Right atrium auricular region (tissue), 2 donors: Measurements from ENCODE around the gene IDH2. TPM values are rescaled to one million over a fixed set of nuclear protein-coding genes. Genes with fewer than 3 reads are reported as not detected.
"Not testable (repeated sequence)": the region's sequence is repeated elsewhere in the genome, so short reads cannot be mapped to it uniquely, and the experiment has no call there.

Experiments
- DNase-seq: peaks from one replicate; pipeline ENCODE4 v3.0.0-alpha.2; 2019; ENCODE audit warnings: low spot score
- H3K27ac ChIP-seq, 2 donors: fragments of 200-600 bp; sonication (generic); 1 replicate in 1 of 2; 2 replicates in 1 of 2; pipeline ENCODE4 v1.5.1; 2016 to 2019
- H3K27me3 ChIP-seq, 2 donors: fragments of 200-600 bp; sonication (generic); one replicate each; pipeline versions ENCODE4 v1.5.1 to v1.6.0; 2017 to 2019
- H3K36me3 ChIP-seq: fragments of 200-600 bp; sonication (generic); one replicate; pipeline ENCODE4 v1.5.1; 2016
- H3K4me1 ChIP-seq, 2 donors: fragments of 200-600 bp; sonication (generic); one replicate each; pipeline versions ENCODE4 v1.5.1 to v1.6.0; 2017 to 2019
- H3K4me3 ChIP-seq, 2 donors: fragments of 200-600 bp; sonication (generic); 1 replicate in 1 of 2; 2 replicates in 1 of 2; pipeline ENCODE4 v1.5.1; 2017 to 2019; ENCODE audit warnings: mild to moderate bottlenecking in 1 of 2, moderate library complexity in 1 of 2
- H3K9me3 ChIP-seq, 2 donors: fragments of 200-600 bp; sonication (generic); one replicate each; pipeline ENCODE4 v1.5.1; 2019
- total RNA-seq, 2 donors: library from RNA; depleted of rRNA; stranded (reverse); fragments of >200 nt; gene quantifications; one replicate each; pipeline ENCODE4 v1.1.0, GENCODE V29; 2016
- TF ChIP-seq, protein P1 (sequence below), 2 donors: fragments of 200-600 bp; sonication (generic); IDR thresholded peaks; one replicate each; pipeline ENCODE4 v1.5.1; 2019; ENCODE audit warnings: antibody characterized with exemption in 2 of 2

The IDH2 gene
- total RNA-seq, 2 donors from 2014 or later = 119 to 249 TPM

DNA sequence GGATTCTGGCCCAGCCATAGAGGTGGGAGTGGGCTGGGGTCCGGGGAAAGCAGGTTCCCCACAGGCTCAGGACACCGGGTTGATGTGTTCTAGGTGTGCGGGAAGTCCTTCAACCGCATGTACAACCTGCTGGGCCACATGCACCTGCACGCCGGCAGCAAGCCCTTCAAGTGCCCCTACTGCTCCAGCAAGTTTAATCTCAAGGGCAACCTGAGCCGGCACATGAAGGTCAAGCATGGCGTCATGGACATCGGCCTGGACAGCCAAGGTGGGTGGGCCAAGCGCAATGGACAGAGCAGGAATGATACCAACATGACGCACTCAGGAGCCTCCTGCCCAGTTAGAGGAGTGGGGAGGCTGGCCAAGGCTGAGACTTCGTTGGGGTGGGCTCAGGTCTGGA, 28.2 kb downstream of the IDH2 start:
- Histone ChIP-seq H3K27me3 (no peaks in the 10 kb centered on the region), H3K4me3 (no peak overlapping the region), H3K9me3 (no peaks in the 10 kb centered on the region), H3K4me1 (peaks cover 0 to 9% of the 10 kb centered on the region in 2 donors), H3K27ac (no peak overlapping the region), H3K36me3 (peaks cover 11% of the 10 kb centered on the region)
- no peak for DNase-seq
- TF ChIP-seq, protein P1, sequence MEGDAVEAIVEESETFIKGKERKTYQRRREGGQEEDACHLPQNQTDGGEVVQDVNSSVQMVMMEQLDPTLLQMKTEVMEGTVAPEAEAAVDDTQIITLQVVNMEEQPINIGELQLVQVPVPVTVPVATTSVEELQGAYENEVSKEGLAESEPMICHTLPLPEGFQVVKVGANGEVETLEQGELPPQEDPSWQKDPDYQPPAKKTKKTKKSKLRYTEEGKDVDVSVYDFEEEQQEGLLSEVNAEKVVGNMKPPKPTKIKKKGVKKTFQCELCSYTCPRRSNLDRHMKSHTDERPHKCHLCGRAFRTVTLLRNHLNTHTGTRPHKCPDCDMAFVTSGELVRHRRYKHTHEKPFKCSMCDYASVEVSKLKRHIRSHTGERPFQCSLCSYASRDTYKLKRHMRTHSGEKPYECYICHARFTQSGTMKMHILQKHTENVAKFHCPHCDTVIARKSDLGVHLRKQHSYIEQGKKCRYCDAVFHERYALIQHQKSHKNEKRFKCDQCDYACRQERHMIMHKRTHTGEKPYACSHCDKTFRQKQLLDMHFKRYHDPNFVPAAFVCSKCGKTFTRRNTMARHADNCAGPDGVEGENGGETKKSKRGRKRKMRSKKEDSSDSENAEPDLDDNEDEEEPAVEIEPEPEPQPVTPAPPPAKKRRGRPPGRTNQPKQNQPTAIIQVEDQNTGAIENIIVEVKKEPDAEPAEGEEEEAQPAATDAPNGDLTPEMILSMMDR (IDR thresholded peaks at IDR 0.05) = no peak

DNA sequence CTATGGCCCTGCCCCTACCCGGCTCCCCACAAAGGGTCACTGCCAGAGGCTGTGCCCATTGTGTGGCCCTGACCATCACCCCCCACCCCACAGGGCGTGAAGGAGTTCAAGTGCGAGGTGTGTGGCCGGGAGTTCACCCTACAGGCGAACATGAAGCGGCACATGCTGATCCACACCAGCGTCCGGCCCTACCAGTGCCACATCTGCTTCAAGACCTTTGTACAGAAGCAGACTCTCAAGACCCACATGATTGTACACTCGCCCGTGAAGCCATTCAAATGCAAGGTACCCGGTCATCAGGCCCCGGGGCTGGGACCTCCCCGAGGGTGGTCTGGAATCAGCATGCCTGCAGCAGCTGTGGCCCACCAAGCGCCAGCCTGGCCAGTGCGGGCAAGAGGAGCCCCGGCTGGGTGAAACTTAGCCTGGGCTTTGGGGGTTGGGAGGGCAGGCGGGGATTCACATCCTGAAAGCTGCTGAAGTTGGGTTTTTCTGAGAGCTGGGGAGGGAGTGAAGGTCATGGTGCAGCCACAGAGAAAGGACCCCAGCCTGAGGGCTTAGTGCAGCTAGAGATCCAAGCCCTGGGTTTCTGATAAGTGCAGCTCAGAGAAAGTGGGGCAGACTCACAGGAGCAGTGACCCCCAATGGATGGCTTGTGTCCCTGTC, 29.2 kb downstream of the IDH2 start:
- TF ChIP-seq, protein P1 (IDR thresholded peaks at IDR 0.05) = no peak
- Histone ChIP-seq H3K9me3 (no peaks in the 10 kb centered on the region), H3K4me1 (peaks cover 0 to 9% of the 10 kb centered on the region in 2 donors), H3K36me3 (peaks cover 15% of the 10 kb centered on the region), H3K27ac (no peak overlapping the region), H3K4me3 (no peak overlapping the region), H3K27me3 (no peaks in the 10 kb centered on the region)
- DNase-seq = no peak

DNA sequence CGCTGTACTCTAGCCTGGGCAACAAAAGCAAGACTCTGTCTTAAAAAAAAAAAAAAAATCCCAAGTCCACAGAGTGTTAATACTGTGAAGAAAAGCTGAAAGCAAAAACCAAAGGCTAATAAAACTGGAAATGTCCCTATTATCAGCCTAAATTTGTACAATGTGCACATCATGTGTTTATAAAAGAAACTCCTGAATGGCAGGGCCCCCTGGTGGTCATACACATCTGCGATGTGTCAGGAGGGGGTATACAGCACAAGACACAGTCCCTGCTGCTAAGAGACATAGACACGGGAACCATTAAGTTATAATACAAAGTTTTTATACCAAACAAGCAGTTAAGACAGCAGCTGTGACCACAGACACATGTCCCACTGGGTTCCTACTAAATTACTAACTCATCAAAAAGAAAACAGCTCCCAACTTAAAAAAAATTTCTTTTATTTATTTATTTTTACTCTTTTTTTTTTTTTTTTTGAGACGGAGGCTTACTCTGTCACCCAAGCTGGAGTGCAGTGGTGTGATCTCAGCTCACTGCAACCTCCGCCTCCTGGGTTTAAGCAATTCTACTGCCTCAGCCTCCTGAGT, 31.0 kb downstream of the IDH2 start:
- H3K36me3 ChIP-seq = peaks cover 21% of the 10 kb centered on the region
- H3K4me3 ChIP-seq = no peak overlapping the region
- no peaks in the 10 kb centered on the region for H3K9me3 ChIP-seq
- no peaks in the 10 kb centered on the region for H3K27me3 ChIP-seq
- peak; percentile 87 for DNase-seq
- no peak overlapping the region for H3K27ac ChIP-seq
- peaks cover 0 to 9% of the 10 kb centered on the region in 2 donors for H3K4me1 ChIP-seq
- TF ChIP-seq, protein P1 (IDR thresholded peaks at IDR 0.05) = peak; percentile 60 to 85

DNA sequence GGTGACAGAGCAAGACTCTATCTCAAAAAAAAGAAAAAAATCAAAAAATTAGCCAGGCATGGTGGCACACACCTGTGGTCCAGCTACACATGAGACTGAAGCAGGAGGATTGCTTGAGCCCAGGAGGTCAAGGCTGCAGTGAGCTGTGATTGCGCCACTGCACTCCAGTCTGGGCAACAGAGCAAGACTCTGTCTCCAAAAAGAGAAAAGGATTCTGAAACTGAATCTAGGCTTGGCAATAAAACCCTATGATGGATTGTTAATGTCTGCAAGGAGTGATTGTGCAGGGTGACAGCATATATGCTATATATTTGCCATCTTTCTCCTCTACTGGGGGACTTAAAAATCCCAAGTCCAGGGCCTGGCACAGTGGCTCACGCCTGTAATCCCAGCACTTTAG, 31.6 kb downstream of the IDH2 start:
- H3K4me1 ChIP-seq, H3K9me3 ChIP-seq, H3K27me3 ChIP-seq, DNase-seq, H3K27ac ChIP-seq, H3K4me3 ChIP-seq: not testable (repeated sequence)
- H3K36me3 ChIP-seq = peaks cover 16% of the 10 kb centered on the region

DNA sequence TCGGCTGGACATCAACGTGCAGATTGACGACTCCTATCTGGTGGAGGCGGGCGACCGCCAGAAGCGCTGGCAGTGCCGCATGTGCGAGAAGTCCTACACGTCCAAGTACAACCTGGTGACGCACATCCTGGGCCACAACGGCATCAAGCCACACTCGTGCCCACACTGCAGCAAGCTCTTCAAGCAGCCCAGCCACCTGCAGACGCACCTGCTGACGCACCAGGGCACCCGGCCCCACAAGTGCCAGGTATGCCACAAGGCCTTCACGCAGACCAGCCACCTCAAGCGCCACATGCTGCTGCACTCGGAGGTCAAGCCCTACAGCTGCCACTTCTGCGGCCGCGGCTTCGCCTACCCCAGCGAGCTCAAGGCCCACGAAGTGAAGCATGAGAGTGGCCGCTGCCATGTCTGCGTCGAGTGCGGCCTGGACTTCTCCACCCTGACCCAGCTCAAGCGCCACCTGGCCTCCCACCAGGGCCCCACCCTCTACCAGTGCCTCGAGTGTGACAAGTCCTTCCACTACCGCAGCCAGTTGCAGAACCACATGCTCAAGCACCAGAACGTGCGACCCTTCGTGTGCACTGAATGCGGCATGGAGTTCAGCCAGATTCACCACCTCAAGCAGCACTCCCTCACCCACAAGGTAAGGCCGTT, 34.2 kb downstream of the IDH2 start:
- Histone ChIP-seq H3K4me3 (no peak overlapping the region), H3K36me3 (peaks cover 11% of the 10 kb centered on the region), H3K4me1 (peaks cover 0 to 34% of the 10 kb centered on the region in 2 donors), H3K27me3 (no peaks in the 10 kb centered on the region), H3K9me3 (no peaks in the 10 kb centered on the region), H3K27ac (no peak overlapping the region)
- TF ChIP-seq, protein P1 (IDR thresholded peaks at IDR 0.05) = no peak
- DNase-seq = no peak

DNA sequence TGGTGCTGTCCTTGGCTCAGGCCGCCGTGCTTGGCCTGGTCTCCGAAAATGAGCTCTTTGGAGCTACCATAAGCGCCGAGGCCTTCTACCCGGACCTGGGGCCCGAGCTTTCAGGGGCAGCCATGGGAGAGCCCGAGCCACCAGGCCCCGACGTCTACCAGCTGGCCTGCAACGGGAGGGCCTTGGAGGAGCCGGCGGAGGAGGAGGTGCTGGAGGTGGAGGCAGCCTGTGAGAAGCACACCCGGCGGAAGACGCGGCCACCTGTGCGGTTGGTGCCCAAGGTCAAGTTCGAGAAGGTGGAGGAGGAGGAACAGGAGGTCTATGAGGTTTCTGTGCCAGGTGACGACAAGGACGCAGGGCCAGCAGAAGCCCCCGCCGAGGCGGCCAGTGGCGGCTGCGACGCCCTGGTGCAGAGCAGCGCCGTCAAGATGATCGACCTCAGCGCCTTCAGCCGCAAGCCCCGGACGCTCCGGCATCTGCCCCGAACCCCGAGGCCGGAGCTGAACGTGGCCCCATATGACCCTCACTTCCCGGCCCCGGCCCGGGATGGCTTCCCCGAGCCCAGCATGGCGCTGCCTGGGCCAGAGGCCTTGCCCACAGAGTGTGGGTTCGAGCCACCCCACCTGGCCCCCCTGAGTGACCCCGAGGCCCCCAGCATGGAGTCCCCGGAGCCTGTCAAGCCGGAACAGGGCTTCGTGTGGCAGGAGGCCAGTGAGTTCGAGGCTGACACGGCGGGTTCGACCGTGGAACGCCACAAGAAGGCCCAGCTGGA, 34.9 kb downstream of the IDH2 start:
- Histone ChIP-seq H3K4me3 (no peak overlapping the region), H3K9me3 (no peaks in the 10 kb centered on the region)

More for the DNA sequence above, 34.9 kb downstream of the IDH2 start:
- Histone ChIP-seq H3K27ac (no peak overlapping the region), H3K27me3 (no peaks in the 10 kb centered on the region), H3K36me3 (peaks cover 11% of the 10 kb centered on the region), H3K4me1 (peaks cover 0 to 42% of the 10 kb centered on the region in 2 donors)
- TF ChIP-seq, protein P1 (IDR thresholded peaks at IDR 0.05) = no peak
- no peak for DNase-seq
